Duodenal mucosa (tissue), 2 donors: ENCODE results near the gene ADAM11.
"Not testable (repeated sequence)": the region's sequence is repeated elsewhere in the genome, so short reads cannot be mapped to it uniquely, and the experiment has no call there.

Experiments
- H3K27ac ChIP-seq: one replicate; pipeline ENCODE4 v1.7.0; 2013; ENCODE audit warnings: low read depth, low read length
- H3K27me3 ChIP-seq, 2 donors: one replicate each; pipeline ENCODE4 v1.7.0; 2013; ENCODE audit warnings: low read length in 2 of 2, control low read depth in 1 of 2; ENCODE audit not compliant: insufficient read depth in 2 of 2, control insufficient read depth in 1 of 2
- H3K36me3 ChIP-seq, 2 donors: one replicate each; pipeline ENCODE4 v1.7.0; 2013; ENCODE audit warnings: low read length in 2 of 2, control low read depth in 1 of 2; ENCODE audit not compliant: insufficient read depth in 2 of 2, control insufficient read depth in 1 of 2
- H3K4me1 ChIP-seq, 2 donors: one replicate each; pipeline ENCODE4 v1.7.0; 2013; ENCODE audit warnings: low read length in 2 of 2, control low read depth in 1 of 2; ENCODE audit not compliant: insufficient read depth in 2 of 2, control insufficient read depth in 1 of 2
- H3K4me3 ChIP-seq, 2 donors: one replicate each; pipeline ENCODE4 v1.7.0; 2013; ENCODE audit warnings: low read length in 2 of 2, low read depth in 1 of 2
- H3K9ac ChIP-seq, 2 donors: one replicate each; pipeline ENCODE4 v1.7.0; 2013; ENCODE audit warnings: low read length in 2 of 2, low read depth in 1 of 2
- H3K9me3 ChIP-seq, 2 donors: one replicate each; pipeline ENCODE4 v1.7.0; 2013; ENCODE audit warnings: low read length in 2 of 2, control low read depth in 1 of 2; ENCODE audit not compliant: control insufficient read depth in 1 of 2

ADAM11 gene

DNA sequence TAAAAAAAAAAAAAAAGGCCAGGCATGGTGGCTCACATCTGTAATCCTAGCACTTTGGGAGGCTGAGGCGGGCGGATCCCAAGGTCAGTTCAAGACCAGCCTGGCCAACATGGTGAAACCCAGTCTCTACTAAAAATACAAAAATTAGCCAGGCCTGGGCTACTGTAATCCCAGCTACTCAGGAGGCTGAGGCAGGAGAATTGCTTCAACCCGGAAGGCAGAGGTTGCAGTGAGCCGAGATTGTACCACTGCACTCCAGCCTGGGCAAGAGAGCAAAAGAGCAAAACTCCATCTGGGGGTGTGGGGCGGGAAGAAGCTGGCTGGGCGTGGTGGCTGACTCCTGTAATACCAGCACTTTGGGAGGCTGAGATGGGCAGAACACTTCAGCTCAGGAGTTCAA is 59.7 kb downstream of the ADAM11 start:
- H3K4me3 ChIP-seq, H3K27ac ChIP-seq, H3K9ac ChIP-seq, H3K36me3 ChIP-seq, H3K4me1 ChIP-seq, H3K27me3 ChIP-seq, H3K9me3 ChIP-seq: not testable (repeated sequence)

- peaks cover 0 to 4% of the 10 kb centered on the region in 2 donors for H3K4me1 ChIP-seq
- no peak overlapping the region for H3K4me3 ChIP-seq
- H3K27me3 ChIP-seq = no peaks in the 10 kb centered on the region
- H3K27ac ChIP-seq = no peak overlapping the region
- no peak overlapping the region for H3K9ac ChIP-seq
- no peaks in the 10 kb centered on the region for H3K36me3 ChIP-seq
- H3K9me3 ChIP-seq = no peaks in the 10 kb centered on the region
Measured at GRCh38 chr17:44820631-44821212, 61.9 kb downstream of the ADAM11 start.

DNA sequence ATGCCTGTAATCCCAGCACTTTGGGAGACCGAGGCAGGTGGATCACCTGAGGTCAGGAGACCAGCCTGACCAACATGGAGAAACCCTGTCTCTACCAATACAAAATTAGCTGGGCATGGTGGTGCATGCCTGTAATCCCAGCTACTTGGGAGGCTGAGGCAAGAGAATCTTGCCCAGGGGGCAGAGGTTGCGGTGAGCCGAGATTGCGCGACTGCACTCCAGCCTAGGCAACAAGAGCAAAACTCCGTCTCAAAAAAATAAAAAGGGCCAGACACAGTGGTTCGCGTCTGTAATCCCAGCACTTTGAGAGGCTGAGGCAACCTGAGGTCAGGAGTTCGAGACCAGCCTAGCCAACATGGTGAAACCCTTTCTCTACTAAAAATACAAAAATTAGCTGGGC is 66.4 kb downstream of the ADAM11 start:
- Histone ChIP-seq H3K4me1 (peaks cover 6 to 11% of the 10 kb centered on the region in 2 donors), H3K27me3 (peaks cover 19 to 26% of the 10 kb centered on the region in 2 donors)

DNA sequence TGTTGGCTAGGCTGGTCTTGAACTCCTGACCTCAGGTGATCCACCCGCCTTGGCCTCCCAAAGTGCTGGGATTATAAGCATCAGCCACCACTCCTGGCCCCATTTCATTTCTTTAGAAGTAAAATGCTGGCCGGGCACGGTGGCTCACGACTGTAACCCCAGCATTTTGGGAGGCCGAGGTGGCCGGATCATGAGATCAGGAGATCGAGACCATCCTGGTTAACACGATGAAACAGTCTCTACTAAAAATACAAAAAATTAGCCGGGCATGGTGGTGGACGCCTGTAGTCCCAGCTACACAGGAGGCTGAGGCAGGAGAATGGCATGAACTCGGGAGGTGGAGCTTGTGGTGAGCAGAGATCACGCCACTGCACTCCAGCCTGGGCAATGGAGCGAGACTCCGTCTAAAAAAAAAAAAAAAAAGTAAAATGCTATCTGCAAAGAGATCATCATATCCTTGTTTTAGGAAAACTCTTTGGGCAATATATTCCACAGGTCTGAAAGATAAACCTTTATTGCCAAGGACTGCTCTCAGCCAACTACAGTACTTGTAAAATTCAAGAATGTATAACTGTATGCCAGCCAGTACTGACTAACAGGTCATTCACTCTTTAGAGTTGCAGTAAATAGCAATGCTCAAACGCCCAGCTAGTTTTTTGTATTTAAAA is 67.5 kb downstream of the ADAM11 start:
- Histone ChIP-seq H3K36me3 (no peaks in the 10 kb centered on the region), H3K27me3 (peaks cover 29 to 35% of the 10 kb centered on the region in 2 donors), H3K9ac (no peak overlapping the region), H3K9me3 (no peaks in the 10 kb centered on the region), H3K27ac (no peak overlapping the region), H3K4me1 (peaks cover 7 to 11% of the 10 kb centered on the region in 2 donors), H3K4me3 (no peak overlapping the region)

More for the DNA sequence above, 66.4 kb downstream of the ADAM11 start:
- H3K9ac ChIP-seq, H3K9me3 ChIP-seq, H3K27ac ChIP-seq, H3K36me3 ChIP-seq, H3K4me3 ChIP-seq: not testable (repeated sequence)

DNA sequence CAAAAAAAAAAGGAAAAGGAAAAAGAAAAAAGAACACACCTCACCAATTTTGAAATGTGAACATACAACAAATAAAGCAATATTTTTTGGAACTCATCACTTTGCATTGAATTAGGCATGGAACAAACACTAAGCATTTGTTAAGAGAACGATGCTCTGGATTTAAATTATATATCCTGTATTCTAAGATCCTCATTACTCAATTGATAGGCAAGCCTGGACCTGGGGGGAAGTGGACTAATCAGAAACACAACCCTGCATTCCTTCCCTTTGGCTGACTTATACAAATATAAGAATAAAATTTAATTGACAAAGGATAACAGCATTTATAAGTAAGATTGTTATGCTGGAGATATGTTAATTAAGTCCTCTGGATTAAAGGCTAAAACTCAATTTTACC is 69.1 kb downstream of the ADAM11 start:
- no peaks in the 10 kb centered on the region for H3K36me3 ChIP-seq
- no peak overlapping the region for H3K4me3 ChIP-seq
- H3K27ac ChIP-seq = no peak overlapping the region

DNA sequence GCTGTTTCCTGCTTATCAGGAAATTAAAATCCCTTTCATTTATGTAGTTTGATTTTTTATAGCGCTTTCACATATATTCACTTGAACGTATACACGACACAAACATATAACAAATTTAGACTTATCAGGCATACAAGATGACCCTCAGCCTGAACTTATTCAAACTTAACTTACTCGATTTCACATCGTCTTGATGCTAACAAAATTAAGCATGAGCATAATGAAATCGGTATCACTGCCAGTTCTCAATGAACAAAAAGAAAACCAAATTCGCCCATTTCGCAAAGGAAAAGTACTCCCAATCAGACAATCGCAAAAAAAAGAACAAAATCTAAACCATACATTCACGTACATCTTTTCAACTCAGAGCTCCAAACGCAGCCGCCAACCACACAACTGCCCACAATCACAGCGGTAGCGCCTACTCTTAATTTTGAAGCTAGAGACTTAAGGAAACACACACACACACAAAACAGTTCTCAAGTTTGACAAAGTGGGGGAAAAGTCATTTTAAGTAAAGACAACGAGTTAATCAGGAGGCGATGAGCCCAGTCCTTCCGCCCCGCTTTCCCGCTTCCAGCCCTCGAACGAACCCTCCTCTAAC is 70.2 kb downstream of the ADAM11 start:
- peak overlapping the region; percentile 52 to 55 for H3K4me3 ChIP-seq
- H3K9me3 ChIP-seq = no peaks in the 10 kb centered on the region
- H3K36me3 ChIP-seq = no peaks in the 10 kb centered on the region
- H3K27me3 ChIP-seq = peaks cover 37 to 39% of the 10 kb centered on the region in 2 donors
- H3K9ac ChIP-seq = peak overlapping the region in 1 of 2 donors; percentile 33
- no peak overlapping the region for H3K27ac ChIP-seq
- H3K4me1 ChIP-seq = peaks cover 7 to 11% of the 10 kb centered on the region in 2 donors

More for the DNA sequence above, 69.1 kb downstream of the ADAM11 start:
- H3K27me3 ChIP-seq = peaks cover 35 to 39% of the 10 kb centered on the region in 2 donors
- H3K4me1 ChIP-seq = peaks cover 7 to 11% of the 10 kb centered on the region in 2 donors
- no peaks in the 10 kb centered on the region for H3K9me3 ChIP-seq
- no peak overlapping the region for H3K9ac ChIP-seq

GRCh38 chr17:44829523-44830358 is 71.0 kb downstream of the ADAM11 start, which contains the start of gene GJC1:
Gene GJC1 (minus strand): TSS chr17:44830287. CDS start chr17:44805817, 24,470 bp downstream.
- Histone ChIP-seq H3K4me1 (peaks cover 7 to 11% of the 10 kb centered on the region in 2 donors), H3K27ac (no peak within 1 kb of the TSS), H3K9ac (peak within 1 kb of the TSS in 1 of 2 donors; percentile 33), H3K27me3 (peaks cover 37 to 39% of the 10 kb centered on the region in 2 donors), H3K4me3 (peak within 1 kb of the TSS; percentile 52 to 55), H3K9me3 (no peaks in the 10 kb centered on the region), H3K36me3 (no peaks in the 10 kb centered on the region)

DNA sequence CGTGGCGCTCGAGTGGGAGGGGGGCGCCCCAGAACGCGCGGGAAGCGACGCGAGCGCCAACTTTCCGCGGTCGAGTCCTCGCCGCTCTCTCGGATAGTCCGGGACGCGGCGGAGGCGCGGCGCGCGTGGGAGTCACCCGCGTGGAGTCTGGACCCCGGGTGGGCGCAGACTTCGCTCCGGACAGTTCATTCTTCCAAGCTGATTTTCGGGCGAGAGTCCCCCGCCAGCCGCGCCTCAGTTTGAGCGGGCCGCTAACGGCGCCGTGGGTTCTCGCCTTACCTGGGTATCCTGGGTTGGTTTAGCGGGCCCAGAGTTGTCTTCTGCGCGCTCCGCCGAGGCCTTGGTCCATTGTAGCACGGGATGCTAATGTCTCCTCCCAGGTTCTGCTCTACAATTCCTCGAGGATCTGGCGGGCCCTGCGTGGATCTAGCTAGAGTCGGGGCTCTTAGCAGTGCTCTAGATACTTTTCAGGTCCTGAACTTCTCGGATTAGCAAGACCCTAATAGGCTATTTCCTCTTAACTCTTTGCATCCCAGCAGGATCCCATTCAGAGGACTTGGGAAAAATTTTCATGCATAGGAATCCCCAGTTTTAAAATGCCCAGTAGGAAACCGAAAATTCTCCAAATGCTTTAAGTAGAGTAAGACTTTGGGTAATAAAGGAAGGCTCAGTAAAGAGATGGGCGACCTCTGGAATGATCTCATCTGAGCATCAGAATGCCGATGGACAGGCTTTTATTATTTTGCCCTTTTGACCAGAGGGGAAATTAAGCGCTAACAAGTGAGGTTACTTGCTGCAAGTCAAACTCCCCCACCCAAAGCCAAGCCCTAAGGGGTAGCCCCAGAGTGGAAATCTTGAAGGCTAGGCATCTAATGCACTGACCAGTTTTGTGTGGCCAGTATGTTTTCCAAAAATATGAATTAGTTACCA is 71.8 kb downstream of the ADAM11 start:
- no peak overlapping the region for H3K27ac ChIP-seq
- H3K4me3 ChIP-seq = peak overlapping the region in 1 of 2 donors; percentile 28
- H3K9me3 ChIP-seq = no peaks in the 10 kb centered on the region
- H3K27me3 ChIP-seq = peaks cover 37 to 39% of the 10 kb centered on the region in 2 donors
- H3K36me3 ChIP-seq = no peaks in the 10 kb centered on the region
- H3K4me1 ChIP-seq = peaks cover 7 to 11% of the 10 kb centered on the region in 2 donors
- H3K9ac ChIP-seq = peak overlapping the region in 1 of 2 donors; percentile 18

- Histone ChIP-seq H3K27me3 (peaks cover 37 to 39% of the 10 kb centered on the region in 2 donors), H3K4me3 (no peak overlapping the region)
Measured at GRCh38 chr17:44831371-44831770, 72.6 kb downstream of the ADAM11 start.

More at GRCh38 chr17:44831371-44831770, 72.6 kb downstream of the ADAM11 start:
- no peak overlapping the region for H3K9ac ChIP-seq
- no peaks in the 10 kb centered on the region for H3K9me3 ChIP-seq
- no peak overlapping the region for H3K27ac ChIP-seq
- H3K4me1 ChIP-seq = peaks cover 7 to 11% of the 10 kb centered on the region in 2 donors
- no peaks in the 10 kb centered on the region for H3K36me3 ChIP-seq
